Measurements from ENCODE around the gene RUVBL2.

Gene RUVBL2

DNA sequence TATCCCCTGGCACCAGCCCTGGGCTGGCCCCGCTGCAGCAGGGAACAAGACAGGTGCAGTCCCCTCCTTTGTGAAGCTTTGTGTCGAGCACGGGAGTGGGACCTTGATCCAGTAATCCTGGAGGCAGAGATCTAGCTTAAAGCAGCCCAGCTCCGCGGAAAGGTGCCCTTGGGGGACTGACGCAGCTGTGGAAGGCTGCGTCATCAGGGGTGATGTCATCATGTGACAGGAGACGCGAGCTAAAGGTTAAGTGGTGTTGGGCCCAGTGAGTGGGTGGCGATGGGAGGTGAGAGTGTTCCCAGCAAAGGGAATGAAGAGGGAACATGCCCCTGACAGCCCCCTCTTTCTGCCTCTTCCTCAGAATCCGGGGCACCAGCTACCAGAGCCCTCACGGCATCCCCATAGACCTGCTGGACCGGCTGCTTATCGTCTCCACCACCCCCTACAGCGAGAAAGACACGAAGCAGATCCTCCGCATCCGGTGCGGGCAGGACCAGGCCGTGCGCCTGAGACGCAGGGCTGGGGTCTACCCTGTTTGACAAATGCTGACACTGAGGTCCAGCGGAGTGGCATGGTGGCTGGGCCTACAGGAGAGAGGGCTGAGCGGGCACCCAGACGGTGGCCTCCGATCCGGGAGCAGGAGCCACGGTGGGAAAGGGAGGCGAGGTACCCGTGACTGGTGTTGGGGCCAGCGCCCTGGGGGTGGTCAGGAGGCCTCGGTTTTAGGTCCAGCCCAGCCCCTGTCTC lies 20.6 kb downstream of the RUVBL2 start (continued):
- no peak for TF ChIP-seq ZNF791 (tag by site-specific recombination; IDR thresholded peaks at IDR 0.05)
- TF ChIP-seq, protein P1, sequence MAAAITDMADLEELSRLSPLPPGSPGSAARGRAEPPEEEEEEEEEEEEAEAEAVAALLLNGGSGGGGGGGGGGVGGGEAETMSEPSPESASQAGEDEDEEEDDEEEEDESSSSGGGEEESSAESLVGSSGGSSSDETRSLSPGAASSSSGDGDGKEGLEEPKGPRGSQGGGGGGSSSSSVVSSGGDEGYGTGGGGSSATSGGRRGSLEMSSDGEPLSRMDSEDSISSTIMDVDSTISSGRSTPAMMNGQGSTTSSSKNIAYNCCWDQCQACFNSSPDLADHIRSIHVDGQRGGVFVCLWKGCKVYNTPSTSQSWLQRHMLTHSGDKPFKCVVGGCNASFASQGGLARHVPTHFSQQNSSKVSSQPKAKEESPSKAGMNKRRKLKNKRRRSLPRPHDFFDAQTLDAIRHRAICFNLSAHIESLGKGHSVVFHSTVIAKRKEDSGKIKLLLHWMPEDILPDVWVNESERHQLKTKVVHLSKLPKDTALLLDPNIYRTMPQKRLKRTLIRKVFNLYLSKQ (tag by site-specific recombination; IDR thresholded peaks at IDR 0.05; ENCODE audit: borderline replicate concordance): no peak
- TF ChIP-seq, protein P2, sequence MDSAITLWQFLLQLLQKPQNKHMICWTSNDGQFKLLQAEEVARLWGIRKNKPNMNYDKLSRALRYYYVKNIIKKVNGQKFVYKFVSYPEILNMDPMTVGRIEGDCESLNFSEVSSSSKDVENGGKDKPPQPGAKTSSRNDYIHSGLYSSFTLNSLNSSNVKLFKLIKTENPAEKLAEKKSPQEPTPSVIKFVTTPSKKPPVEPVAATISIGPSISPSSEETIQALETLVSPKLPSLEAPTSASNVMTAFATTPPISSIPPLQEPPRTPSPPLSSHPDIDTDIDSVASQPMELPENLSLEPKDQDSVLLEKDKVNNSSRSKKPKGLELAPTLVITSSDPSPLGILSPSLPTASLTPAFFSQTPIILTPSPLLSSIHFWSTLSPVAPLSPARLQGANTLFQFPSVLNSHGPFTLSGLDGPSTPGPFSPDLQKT (IDR thresholded peaks at IDR 0.05; ENCODE audit: borderline replicate concordance, low read depth, low read length): no peak
- TF ChIP-seq, protein P3, sequence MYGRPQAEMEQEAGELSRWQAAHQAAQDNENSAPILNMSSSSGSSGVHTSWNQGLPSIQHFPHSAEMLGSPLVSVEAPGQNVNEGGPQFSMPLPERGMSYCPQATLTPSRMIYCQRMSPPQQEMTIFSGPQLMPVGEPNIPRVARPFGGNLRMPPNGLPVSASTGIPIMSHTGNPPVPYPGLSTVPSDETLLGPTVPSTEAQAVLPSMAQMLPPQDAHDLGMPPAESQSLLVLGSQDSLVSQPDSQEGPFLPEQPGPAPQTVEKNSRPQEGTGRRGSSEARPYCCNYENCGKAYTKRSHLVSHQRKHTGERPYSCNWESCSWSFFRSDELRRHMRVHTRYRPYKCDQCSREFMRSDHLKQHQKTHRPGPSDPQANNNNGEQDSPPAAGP (tag by site-specific recombination; IDR thresholded peaks at IDR 0.05): 0 out of 2 replicates have a peak, but pooled peaks have one; percentile 53
- TF ChIP-seq, protein P4, sequence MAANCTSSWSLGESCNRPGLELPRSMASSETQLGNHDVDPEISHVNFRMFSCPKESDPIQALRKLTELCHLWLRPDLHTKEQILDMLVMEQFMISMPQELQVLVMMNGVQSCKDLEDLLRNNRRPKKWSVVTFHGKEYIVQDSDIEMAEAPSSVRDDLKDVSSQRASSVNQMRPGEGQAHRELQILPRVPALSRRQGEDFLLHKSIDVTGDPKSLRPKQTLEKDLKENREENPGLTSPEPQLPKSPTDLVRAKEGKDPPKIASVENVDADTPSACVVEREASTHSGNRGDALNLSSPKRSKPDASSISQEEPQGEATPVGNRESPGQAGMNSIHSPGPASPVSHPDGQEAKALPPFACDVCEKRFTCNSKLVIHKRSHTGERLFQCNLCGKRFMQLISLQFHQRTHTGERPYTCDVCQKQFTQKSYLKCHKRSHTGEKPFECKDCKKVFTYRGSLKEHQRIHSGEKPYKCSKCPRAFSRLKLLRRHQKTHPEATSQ (tag by site-specific recombination; IDR thresholded peaks at IDR 0.05): no peak
- TF ChIP-seq, protein P5, sequence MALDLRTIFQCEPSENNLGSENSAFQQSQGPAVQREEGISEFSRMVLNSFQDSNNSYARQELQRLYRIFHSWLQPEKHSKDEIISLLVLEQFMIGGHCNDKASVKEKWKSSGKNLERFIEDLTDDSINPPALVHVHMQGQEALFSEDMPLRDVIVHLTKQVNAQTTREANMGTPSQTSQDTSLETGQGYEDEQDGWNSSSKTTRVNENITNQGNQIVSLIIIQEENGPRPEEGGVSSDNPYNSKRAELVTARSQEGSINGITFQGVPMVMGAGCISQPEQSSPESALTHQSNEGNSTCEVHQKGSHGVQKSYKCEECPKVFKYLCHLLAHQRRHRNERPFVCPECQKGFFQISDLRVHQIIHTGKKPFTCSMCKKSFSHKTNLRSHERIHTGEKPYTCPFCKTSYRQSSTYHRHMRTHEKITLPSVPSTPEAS (tag by site-specific recombination; IDR thresholded peaks at IDR 0.05): no peak
- TF ChIP-seq ZNF174 (tag by site-specific recombination; IDR thresholded peaks at IDR 0.05): no peak
- no peak for TF ChIP-seq KLF1 (tag by site-specific recombination; IDR thresholded peaks at IDR 0.05)
- TF ChIP-seq ZNF335 (tag by site-specific recombination; conservative IDR thresholded peaks at IDR 0.05): no peak
- TF ChIP-seq, protein P6, sequence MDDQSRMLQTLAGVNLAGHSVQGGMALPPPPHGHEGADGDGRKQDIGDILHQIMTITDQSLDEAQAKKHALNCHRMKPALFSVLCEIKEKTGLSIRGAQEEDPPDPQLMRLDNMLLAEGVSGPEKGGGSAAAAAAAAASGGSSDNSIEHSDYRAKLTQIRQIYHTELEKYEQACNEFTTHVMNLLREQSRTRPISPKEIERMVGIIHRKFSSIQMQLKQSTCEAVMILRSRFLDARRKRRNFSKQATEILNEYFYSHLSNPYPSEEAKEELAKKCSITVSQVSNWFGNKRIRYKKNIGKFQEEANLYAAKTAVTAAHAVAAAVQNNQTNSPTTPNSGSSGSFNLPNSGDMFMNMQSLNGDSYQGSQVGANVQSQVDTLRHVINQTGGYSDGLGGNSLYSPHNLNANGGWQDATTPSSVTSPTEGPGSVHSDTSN (CRISPR knock-in tag; IDR thresholded peaks at IDR 0.05): no peak
- no peak for TF ChIP-seq ZNF112 (tag by site-specific recombination; IDR thresholded peaks at IDR 0.05)
- TF ChIP-seq ZNF404 (tag by site-specific recombination; IDR thresholded peaks at IDR 0.05): no peak
- TF ChIP-seq ZNF433 (tag by site-specific recombination; IDR thresholded peaks at IDR 0.05; ENCODE audit: low read depth): no peak
- TF ChIP-seq ZNF274 (IDR thresholded peaks at IDR 0.05; ENCODE audit: low read length): no peak
- TF ChIP-seq ZNF274 (tag by site-specific recombination; IDR thresholded peaks at IDR 0.05; ENCODE audit: borderline replicate concordance): no peak
- TF ChIP-seq ZNF830 (tag by site-specific recombination; IDR thresholded peaks at IDR 0.05; ENCODE audit: low read depth): no peak
- TF ChIP-seq, protein P7, sequence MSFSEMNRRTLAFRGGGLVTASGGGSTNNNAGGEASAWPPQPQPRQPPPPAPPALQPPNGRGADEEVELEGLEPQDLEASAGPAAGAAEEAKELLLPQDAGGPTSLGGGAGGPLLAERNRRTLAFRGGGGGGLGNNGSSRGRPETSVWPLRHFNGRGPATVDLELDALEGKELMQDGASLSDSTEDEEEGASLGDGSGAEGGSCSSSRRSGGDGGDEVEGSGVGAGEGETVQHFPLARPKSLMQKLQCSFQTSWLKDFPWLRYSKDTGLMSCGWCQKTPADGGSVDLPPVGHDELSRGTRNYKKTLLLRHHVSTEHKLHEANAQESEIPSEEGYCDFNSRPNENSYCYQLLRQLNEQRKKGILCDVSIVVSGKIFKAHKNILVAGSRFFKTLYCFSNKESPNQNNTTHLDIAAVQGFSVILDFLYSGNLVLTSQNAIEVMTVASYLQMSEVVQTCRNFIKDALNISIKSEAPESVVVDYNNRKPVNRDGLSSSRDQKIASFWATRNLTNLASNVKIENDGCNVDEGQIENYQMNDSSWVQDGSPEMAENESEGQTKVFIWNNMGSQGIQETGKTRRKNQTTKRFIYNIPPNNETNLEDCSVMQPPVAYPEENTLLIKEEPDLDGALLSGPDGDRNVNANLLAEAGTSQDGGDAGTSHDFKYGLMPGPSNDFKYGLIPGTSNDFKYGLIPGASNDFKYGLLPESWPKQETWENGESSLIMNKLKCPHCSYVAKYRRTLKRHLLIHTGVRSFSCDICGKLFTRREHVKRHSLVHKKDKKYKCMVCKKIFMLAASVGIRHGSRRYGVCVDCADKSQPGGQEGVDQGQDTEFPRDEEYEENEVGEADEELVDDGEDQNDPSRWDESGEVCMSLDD (tag by site-specific recombination; IDR thresholded peaks at IDR 0.05): 0 out of 2 replicates have a peak, but pooled peaks have one; percentile 39
- TF ChIP-seq ZNF843 (tag by site-specific recombination; IDR thresholded peaks at IDR 0.05): no peak
- TF ChIP-seq ZBTB21 (tag by site-specific recombination; IDR thresholded peaks at IDR 0.05): peak; percentile 89
- no peak for TF ChIP-seq ZNF146 (tag by site-specific recombination; IDR thresholded peaks at IDR 0.05)
- no peak for TF ChIP-seq ZNF10 (tag by site-specific recombination; IDR thresholded peaks at IDR 0.05)
- TF ChIP-seq, protein P8, sequence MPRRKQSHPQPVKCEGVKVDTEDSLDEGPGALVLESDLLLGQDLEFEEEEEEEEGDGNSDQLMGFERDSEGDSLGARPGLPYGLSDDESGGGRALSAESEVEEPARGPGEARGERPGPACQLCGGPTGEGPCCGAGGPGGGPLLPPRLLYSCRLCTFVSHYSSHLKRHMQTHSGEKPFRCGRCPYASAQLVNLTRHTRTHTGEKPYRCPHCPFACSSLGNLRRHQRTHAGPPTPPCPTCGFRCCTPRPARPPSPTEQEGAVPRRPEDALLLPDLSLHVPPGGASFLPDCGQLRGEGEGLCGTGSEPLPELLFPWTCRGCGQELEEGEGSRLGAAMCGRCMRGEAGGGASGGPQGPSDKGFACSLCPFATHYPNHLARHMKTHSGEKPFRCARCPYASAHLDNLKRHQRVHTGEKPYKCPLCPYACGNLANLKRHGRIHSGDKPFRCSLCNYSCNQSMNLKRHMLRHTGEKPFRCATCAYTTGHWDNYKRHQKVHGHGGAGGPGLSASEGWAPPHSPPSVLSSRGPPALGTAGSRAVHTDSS (tag by site-specific recombination; IDR thresholded peaks at IDR 0.05): no peak
- TF ChIP-seq, protein P9, sequence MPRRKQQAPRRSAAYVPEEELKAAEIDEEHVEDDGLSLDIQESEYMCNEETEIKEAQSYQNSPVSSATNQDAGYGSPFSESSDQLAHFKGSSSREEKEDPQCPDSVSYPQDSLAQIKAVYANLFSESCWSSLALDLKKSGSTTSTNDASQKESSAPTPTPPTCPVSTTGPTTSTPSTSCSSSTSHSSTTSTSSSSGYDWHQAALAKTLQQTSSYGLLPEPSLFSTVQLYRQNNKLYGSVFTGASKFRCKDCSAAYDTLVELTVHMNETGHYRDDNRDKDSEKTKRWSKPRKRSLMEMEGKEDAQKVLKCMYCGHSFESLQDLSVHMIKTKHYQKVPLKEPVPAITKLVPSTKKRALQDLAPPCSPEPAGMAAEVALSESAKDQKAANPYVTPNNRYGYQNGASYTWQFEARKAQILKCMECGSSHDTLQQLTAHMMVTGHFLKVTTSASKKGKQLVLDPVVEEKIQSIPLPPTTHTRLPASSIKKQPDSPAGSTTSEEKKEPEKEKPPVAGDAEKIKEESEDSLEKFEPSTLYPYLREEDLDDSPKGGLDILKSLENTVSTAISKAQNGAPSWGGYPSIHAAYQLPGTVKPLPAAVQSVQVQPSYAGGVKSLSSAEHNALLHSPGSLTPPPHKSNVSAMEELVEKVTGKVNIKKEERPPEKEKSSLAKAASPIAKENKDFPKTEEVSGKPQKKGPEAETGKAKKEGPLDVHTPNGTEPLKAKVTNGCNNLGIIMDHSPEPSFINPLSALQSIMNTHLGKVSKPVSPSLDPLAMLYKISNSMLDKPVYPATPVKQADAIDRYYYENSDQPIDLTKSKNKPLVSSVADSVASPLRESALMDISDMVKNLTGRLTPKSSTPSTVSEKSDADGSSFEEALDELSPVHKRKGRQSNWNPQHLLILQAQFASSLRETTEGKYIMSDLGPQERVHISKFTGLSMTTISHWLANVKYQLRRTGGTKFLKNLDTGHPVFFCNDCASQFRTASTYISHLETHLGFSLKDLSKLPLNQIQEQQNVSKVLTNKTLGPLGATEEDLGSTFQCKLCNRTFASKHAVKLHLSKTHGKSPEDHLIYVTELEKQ (tag by site-specific recombination; IDR thresholded peaks at IDR 0.05; ENCODE audit: borderline replicate concordance): no peak
